T-helper 1 cell treated with Interleukin-12 subunit alpha and Interleukin-12 subunit beta and Interleukin-4 antibody, amounts not matched to agents 30 μg/mL and 1 μg/mL, for 36 hours (primary cell): ENCODE data around the gene MEX3D.

Source experiments
- H3K27ac Mint-ChIP-seq: one replicate; pipeline ENCODE4 v1.8.0; 2021; ENCODE audit warnings: mild to moderate bottlenecking, mixed read lengths
- H3K27me3 Mint-ChIP-seq: one replicate; pipeline ENCODE4 v1.8.0; 2021; ENCODE audit warnings: low read depth, mixed read lengths
- H3K36me3 Mint-ChIP-seq: one replicate; pipeline ENCODE4 v1.8.0; 2021; ENCODE audit warnings: low read depth, mixed read lengths
- H3K4me1 Mint-ChIP-seq: one replicate; pipeline ENCODE4 v1.8.0; 2021; ENCODE audit warnings: low read depth, mixed read lengths
- H3K4me3 Mint-ChIP-seq: one replicate; pipeline ENCODE4 v1.8.0; 2021; ENCODE audit warnings: mild to moderate bottlenecking, moderate library complexity, mixed read lengths
- H3K9me3 Mint-ChIP-seq: one replicate; pipeline ENCODE4 v1.8.0; 2021; ENCODE audit warnings: mixed read lengths

The MEX3D gene

DNA sequence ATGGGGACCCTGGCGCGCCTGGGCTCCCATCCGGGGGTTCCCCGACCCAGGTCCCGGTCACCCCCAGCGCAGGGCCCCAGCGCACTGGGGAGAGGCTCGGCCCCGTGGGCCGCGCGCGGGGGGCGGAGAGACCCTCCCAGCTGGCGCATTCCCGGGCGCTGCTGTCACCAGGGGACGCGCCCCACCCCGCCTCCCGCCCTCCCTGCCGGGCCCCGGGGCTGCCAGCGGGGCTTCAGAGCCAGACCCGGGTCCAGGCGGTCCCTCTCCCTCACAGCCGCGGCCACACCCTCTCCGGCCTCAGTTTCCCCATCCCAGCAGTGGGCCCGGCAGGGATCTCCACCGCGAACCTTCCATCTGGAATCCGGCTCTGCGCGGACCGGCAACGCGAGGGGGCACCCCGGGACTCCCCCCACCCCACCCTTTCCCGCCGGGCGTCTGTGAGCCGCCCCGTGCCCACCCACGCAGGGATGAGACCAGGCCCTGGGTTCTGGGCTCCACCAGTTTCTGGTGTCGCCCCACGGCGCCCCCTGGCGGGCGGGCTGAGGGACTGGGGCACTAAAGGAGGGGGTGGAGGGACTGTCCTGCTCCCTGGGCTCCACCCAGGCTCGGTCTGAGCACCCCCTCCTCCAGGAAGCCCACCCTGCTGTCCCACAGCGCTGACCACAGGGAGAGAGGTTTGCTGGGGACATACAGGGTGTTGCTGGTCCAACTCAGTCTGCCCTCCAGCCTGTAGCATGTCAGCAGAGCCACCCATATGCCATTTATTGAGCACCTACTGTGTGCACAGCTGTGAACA, 54.4 kb downstream of the MEX3D start:
- peak overlapping the region; percentile 28 for H3K4me3 Mint-ChIP-seq
- H3K9me3 Mint-ChIP-seq = no peaks in the 10 kb centered on the region
- peaks cover under 1% of the 10 kb centered on the region for H3K4me1 Mint-ChIP-seq
- H3K36me3 Mint-ChIP-seq = no peaks in the 10 kb centered on the region
- peaks cover 15% of the 10 kb centered on the region for H3K27me3 Mint-ChIP-seq
- H3K27ac Mint-ChIP-seq = no peak overlapping the region

DNA sequence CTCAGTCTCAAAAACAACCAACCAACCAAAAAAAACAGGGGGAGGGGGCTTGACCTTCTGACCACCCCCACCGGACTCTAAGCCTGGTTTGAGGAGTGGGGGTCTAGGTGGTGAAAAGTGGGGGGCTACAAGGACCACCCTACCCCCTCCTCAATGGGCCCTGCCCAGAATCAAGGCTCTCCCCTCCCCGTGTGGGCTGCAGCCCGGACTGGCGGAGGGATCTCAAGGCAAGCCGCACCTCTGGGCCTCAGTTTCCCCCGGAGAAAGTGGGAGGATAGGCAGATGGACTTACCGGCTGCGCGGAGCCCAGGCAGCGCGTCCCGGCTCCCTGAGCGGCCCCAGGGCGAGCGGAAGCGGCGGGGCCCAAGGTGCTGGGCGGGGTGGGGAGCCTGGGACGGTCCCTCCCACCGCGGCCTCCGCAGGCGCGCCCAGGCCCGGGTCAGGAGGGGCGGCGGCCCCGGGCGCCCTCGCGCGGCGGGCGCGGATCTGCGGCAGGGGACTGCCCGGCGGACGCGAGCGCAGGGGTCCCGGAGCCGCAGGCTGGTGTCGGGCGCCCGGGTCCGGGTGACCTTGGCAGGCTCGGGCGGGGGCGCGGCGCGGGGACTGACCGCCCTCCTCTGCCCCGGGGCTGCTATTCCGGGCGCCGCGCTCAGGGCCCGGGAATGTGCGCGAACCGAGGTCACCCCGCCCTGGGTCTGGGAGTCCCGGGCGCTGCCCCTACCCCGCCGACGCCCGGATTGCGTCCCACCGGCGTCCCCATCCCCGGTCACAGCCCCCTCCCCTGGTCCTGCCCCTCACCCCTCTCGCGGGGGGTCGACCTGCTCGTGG, 55.2 kb downstream of the MEX3D start, which contains the start of gene ADAMTSL5:
ADAMTSL5 (minus strand) TSS at position 349 of the 828 bp plus-strand sequence. CDS start 2,076 bp downstream, outside the sequence.
- Mint-ChIP-seq H3K4me3 (peak within 1 kb of the TSS; percentile 71), H3K27ac (no peak within 1 kb of the TSS), H3K9me3 (no peaks in the 10 kb centered on the region), H3K36me3 (no peaks in the 10 kb centered on the region), H3K27me3 (peaks cover 18% of the 10 kb centered on the region), H3K4me1 (peaks cover 3% of the 10 kb centered on the region)

DNA sequence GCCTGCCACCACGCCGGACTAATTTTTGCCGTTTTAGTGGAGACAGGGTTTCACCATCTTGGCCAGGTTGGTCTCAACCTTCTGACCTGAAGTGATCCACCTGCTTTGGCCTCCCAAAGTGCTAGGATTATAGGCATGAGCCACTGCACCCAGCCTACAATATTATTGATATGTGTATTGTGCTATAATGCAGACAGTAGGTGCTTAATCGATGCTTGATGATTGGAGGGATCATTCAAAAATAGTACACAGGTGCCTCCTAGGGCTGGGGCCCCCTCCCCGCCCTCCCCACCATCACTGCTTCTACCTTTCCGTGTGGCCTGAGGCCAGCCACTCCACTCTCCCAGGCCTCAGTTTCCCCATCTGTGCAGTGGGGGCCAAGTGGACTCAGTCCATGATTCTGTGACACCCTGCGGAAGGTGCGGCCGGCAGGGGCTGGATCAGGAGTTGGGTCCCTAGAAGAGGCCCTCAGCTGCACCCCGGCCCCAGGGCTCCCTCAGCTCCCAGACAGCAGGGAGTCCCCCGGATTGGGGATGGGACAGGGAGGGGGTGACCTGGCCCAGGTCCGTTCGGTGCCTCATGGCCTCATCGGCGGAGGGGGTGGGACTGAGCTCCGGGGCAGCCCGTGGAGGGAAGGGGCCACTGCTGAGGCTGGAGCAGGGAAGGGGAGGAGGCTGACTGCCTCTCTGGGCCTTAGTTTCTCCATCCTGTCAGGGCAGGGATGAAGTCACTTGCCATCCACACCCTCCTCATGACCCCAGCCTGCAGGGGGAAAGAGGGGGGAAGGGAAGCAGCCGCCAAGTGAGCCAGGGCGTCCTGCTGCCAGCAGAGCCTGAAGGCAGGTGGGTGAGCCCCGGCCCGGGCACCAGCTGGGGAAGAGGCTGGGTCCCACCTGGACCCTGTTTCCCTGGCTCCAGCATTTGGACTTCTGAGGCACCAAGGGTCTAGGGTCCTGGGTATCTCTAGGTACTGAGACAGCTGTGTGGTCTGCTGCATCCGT, 56.5 kb downstream of the MEX3D start:
- H3K4me1 Mint-ChIP-seq = peaks cover 7% of the 10 kb centered on the region
- H3K27me3 Mint-ChIP-seq = peaks cover 22% of the 10 kb centered on the region
- H3K9me3 Mint-ChIP-seq = no peaks in the 10 kb centered on the region
- H3K27ac Mint-ChIP-seq = no peak overlapping the region
- no peak overlapping the region for H3K4me3 Mint-ChIP-seq
- no peaks in the 10 kb centered on the region for H3K36me3 Mint-ChIP-seq

DNA sequence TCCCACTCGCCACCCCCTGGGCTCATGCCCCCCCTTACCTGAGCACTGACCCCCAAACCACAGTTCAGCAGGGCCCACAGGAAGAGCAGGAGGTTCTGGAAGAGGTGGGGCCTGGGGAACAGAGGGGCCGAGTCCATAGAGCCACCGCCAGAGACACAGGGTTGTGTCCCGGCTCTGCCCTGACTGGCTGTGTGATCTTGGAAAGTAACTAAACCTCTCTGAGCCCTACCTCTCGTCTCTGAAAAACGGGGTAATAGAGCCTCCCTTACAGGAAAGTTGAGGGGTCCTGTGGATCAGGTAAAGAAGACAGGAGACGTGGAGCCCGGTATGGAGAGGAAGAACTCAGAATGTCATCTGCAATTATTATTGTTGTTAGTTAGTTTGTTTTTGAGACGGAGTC, 57.3 kb downstream of the MEX3D start:
- Mint-ChIP-seq H3K9me3 (no peaks in the 10 kb centered on the region), H3K36me3 (no peaks in the 10 kb centered on the region), H3K27ac (no peak overlapping the region), H3K27me3 (peaks cover 22% of the 10 kb centered on the region), H3K4me3 (no peak overlapping the region), H3K4me1 (peaks cover 7% of the 10 kb centered on the region)

DNA sequence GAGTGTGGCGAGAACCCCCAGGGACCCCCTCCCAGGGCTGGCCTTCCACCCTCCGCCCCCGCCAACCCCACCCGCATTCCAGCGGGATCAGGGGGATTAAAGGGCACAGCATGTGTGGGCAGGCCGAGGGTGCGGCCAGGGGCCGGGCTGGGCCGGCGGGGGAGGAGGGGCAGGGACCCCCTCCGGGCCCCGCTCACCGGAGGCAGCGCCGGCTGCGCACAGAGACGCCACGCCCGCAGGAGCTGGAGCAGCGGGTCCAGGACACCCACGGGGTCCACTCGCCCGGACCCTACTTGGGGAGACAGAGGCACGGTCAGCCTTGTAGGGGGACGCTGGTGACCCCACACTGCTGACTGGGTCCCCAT, 57.7 kb downstream of the MEX3D start:
- no peaks in the 10 kb centered on the region for H3K36me3 Mint-ChIP-seq
- no peaks in the 10 kb centered on the region for H3K9me3 Mint-ChIP-seq
- peaks cover 7% of the 10 kb centered on the region for H3K4me1 Mint-ChIP-seq
- no peak overlapping the region for H3K4me3 Mint-ChIP-seq
- peaks cover 24% of the 10 kb centered on the region for H3K27me3 Mint-ChIP-seq
- H3K27ac Mint-ChIP-seq = no peak overlapping the region

DNA sequence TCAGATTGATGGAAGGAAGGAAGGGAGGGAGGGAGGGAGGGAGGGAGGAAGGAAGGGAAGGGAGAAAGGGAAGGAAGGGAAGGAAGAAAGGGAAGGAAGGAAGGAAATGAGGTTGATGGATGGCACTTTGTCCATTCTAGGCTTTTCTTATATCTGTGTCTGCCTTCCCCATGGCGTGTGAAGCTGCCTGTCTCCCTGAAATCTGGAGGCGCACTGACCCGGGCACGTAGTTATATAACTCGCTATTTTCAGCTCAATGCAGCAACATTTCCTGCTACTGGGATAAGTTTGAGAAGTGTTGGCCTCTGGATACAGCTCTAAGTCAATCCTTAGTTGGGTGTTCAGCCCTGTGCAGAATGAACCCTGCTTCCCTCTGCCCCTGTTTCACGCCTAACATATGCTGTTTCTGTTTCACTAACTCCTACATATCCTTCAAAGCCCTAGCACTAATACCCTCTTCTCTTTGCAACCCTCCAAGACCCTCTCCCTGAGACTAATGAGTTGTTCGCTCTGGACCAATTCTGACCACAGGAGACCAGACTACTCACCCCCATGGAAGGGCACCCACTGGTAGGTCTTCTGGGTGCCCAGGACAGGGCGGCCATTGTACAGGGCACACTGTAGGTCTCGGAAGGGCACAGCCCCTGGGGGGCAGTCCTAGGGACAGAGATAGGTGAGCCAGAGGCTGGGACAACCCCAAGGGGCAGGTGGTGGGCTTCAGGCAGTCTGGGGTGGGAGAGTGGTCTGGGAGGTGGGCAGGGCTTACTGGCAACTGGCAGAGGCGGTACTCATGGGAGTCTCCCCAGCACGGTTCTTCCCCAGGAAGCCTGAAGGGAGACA, 58.3 kb downstream of the MEX3D start:
- no peak overlapping the region for H3K27ac Mint-ChIP-seq
- no peaks in the 10 kb centered on the region for H3K9me3 Mint-ChIP-seq
- peaks cover 7% of the 10 kb centered on the region for H3K4me1 Mint-ChIP-seq
- H3K36me3 Mint-ChIP-seq = no peaks in the 10 kb centered on the region
- peaks cover 27% of the 10 kb centered on the region for H3K27me3 Mint-ChIP-seq
- no peak overlapping the region for H3K4me3 Mint-ChIP-seq

DNA sequence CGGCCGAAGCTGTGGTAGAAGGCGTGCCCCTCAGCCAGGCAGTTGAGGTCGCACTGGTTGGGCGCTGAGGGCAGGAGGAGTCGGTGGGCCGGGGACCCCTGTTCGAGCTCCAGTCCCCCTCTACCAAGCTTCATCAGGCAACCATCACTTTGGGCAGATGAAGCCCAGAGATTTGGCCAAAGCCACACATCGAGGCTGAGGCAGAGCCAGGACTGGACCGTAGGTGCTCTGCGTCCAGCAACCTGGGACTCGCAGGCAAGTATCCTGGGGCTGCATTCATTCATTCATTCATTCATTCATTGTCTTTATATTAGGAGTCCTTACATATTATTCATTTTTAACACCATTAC, 59.6 kb downstream of the MEX3D start:
- Mint-ChIP-seq H3K27ac (no peak overlapping the region), H3K27me3 (peaks cover 27% of the 10 kb centered on the region), H3K36me3 (no peaks in the 10 kb centered on the region), H3K4me1 (peaks cover 7% of the 10 kb centered on the region), H3K4me3 (no peak overlapping the region), H3K9me3 (no peaks in the 10 kb centered on the region)

DNA sequence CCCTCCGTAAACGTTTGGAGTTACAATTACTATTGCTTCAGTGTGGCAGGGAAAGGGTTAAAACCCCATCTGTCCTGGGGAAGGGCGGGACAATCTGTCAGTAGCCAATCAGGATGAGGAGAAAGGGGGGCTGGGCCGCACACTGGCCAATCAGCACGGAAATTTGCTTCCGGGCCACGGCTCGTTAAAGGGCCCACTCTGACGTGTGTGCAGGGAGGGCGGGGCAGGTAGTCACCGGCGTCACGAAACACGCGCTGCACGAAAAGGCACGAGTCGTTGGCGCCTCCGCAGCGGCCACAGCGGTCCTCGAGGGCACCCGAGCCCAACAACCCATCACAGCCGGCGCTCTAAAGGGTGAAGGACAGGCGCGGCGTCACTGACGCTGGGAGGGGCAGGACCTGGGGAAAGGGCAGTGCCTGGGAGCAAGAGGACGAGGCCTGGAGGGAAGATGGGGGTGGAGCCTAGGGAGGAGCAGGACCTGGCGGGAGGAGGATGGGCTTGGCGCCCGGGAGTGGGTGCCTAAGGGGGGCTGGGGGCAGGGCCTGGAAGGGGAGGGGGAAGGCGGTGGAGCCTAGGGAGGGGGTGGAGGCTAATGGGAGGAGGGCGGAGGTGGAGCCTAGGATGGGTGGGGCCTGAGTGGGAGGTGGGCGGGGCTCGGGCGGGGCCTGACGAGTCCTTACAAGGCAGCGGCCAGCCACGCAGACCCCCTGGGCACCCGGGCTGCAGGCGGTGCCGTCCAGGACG, 60.2 kb downstream of the MEX3D start:
- Mint-ChIP-seq H3K27ac (peak overlapping the region; percentile 79), H3K9me3 (no peaks in the 10 kb centered on the region), H3K36me3 (no peaks in the 10 kb centered on the region), H3K4me1 (peaks cover 7% of the 10 kb centered on the region), H3K27me3 (peaks cover 27% of the 10 kb centered on the region), H3K4me3 (peak overlapping the region; percentile 79)

DNA sequence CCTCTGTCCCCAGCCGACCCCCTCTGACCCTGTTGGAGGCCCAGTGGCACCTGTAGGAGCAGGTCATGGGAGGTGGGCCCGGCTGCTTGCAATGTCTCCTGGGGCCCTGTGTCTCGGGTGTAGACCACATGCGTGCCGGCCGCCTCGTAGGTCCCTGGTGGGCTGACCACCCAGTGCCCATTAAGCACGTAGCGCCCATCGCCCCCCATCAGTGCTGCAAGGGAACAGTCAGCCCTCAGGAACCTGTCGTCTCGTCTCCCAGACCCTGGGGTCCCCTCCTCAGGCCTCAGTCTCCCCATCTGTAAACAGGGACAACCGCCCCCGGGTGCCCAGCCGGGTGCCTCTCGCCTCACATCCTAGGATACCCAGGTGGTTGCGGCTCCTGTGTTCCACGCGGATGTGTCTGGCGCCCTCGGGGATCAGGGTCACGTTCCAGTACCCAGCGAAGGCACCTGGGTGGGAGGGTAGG, 60.9 kb downstream of the MEX3D start:
- Mint-ChIP-seq H3K9me3 (no peaks in the 10 kb centered on the region), H3K27ac (no peak overlapping the region), H3K27me3 (peaks cover 27% of the 10 kb centered on the region), H3K36me3 (no peaks in the 10 kb centered on the region), H3K4me1 (peaks cover 7% of the 10 kb centered on the region), H3K4me3 (no peak overlapping the region)

DNA sequence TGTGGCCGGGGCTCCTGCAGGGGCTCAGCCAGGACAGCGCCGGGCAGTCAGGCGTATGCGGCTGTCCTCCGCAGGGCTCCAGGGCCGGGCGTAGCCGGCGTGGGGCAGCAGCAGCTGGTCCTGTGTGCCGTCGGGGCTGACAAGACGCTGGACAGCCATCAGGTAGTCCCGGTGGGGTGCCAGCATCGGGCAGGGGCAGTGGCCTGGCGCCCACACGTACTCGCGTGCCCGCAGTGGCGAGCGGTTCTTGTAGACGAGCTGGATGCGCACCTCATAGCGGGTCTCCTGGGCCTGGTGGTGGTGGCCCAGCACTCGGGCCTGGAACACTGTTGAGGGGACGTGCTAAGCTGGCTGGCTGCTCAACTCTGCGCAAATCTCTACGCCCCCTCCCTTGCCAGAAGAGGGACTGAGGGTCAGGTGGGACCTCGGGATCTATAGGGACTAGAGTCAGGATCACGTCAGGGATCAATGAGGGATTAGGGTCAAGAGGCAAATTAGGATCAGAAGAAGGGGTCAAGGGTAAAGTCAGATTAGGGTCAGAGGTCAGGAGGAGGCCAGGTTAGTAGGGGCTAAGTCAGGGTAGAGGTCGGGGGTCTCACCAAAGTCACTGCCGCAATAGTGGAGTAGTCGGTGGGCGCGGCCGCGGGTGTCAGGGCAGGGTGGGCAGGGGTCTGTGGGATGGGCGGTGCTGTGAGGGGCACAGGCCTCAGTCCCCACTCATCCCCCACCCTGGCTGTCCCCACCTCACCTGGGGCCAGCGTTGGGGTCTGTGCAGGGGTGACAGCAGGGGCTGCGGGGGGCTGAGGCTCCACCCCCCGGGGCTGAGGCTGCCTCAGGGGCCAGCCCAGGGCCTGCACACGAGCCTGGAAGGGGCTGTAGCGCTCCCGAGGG, 61.9 kb downstream of the MEX3D start:
- H3K4me3 Mint-ChIP-seq = no peak overlapping the region
- H3K36me3 Mint-ChIP-seq = no peaks in the 10 kb centered on the region
- H3K27ac Mint-ChIP-seq = no peak overlapping the region
- H3K4me1 Mint-ChIP-seq = peaks cover 7% of the 10 kb centered on the region
- H3K27me3 Mint-ChIP-seq = peaks cover 26% of the 10 kb centered on the region
- no peaks in the 10 kb centered on the region for H3K9me3 Mint-ChIP-seq

DNA sequence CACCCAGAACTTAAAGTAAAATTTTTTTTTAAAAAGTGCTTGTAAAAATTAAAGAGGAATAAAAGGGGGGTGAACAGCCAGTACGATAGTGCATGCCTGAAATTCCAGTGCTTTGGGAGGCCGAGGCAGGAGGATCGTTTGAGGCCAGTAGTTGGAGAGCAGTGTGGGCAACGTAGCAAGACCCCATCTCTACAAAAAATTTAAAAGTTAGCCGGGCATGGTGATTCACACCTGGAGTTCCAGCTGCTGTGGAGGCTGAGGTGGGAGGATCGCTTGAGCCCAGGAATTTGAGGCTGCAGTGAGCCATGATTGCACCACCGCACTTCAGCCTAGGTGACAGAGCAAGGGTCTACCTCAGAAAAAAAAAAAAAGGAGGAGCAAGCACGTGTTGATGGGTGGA, 63.1 kb downstream of the MEX3D start:
- no peak overlapping the region for H3K4me3 Mint-ChIP-seq

More for the DNA sequence above, 63.1 kb downstream of the MEX3D start:
- Mint-ChIP-seq H3K36me3 (no peaks in the 10 kb centered on the region), H3K4me1 (peaks cover 7% of the 10 kb centered on the region), H3K27me3 (peaks cover 19% of the 10 kb centered on the region), H3K27ac (no peak overlapping the region), H3K9me3 (no peaks in the 10 kb centered on the region)
